IMR-90 (cell line): ENCODE data around the gene STAP1.

Experiments
- BHLHE40 ChIP-seq: fragments of 150-350 bp; IDR thresholded peaks from 2 replicates; pipeline ENCODE4 v1.6.1; 2016; ENCODE audit warnings: mild to moderate bottlenecking, low read depth, low read length
- CEBPB ChIP-seq: IDR thresholded peaks from 2 replicates; pipeline ENCODE4 v1.6.1; 2012; ENCODE audit warnings: low read depth, low read length, improper control_type of control experiment
- MXI1 ChIP-seq: IDR thresholded peaks from 2 replicates; pipeline ENCODE4 v1.6.1; 2012; ENCODE audit warnings: low read depth, mild to moderate bottlenecking, low read length, moderate library complexity, borderline replicate concordance
- POLR2A ChIP-seq: IDR thresholded peaks from 2 replicates; pipeline ENCODE4 v1.6.1; 2012; ENCODE audit warnings: mild to moderate bottlenecking, low read depth, low read length
- RAD21 ChIP-seq: IDR thresholded peaks from 2 replicates; pipeline ENCODE4 v1.6.1; 2012; ENCODE audit warnings: low read length, improper control_type of control experiment
- RCOR1 ChIP-seq: IDR thresholded peaks from 2 replicates; pipeline ENCODE4 v1.6.1; 2012; ENCODE audit warnings: mild to moderate bottlenecking, low read length, improper control_type of control experiment; ENCODE audit not compliant: insufficient replicate concordance
- RFX5 ChIP-seq: IDR thresholded peaks from 2 replicates; pipeline ENCODE4 v1.8.0; 2012; ENCODE audit warnings: low read depth, mild to moderate bottlenecking, low read length, moderate library complexity
- SMC3 ChIP-seq: fragments of 150-350 bp; IDR thresholded peaks from 2 replicates; pipeline ENCODE4 v1.6.1; 2016; ENCODE audit warnings: low read depth, mild to moderate bottlenecking, antibody characterized with exemption, low read length, moderate library complexity
- USF2 ChIP-seq: fragments of 150-350 bp; IDR thresholded peaks from 2 replicates; pipeline ENCODE4 v1.6.1; 2017; ENCODE audit warnings: mild to moderate bottlenecking, antibody characterized with exemption, low read length, low read depth
- TF ChIP-seq, protein P1 (sequence below): conservative IDR thresholded peaks from 2 replicates; pipeline ENCODE4 v1.5.1; 2012; ENCODE audit warnings: mild to moderate bottlenecking, low read depth, low read length, improper control_type of control experiment

- TF ChIP-seq USF2 (no peak), RAD21 (no peak), POLR2A (no peak), RCOR1 (no peak), RFX5 (no peak), BHLHE40 (no peak), MXI1 (no peak), CEBPB (no peak), SMC3 (no peak)
- TF ChIP-seq, protein P1, sequence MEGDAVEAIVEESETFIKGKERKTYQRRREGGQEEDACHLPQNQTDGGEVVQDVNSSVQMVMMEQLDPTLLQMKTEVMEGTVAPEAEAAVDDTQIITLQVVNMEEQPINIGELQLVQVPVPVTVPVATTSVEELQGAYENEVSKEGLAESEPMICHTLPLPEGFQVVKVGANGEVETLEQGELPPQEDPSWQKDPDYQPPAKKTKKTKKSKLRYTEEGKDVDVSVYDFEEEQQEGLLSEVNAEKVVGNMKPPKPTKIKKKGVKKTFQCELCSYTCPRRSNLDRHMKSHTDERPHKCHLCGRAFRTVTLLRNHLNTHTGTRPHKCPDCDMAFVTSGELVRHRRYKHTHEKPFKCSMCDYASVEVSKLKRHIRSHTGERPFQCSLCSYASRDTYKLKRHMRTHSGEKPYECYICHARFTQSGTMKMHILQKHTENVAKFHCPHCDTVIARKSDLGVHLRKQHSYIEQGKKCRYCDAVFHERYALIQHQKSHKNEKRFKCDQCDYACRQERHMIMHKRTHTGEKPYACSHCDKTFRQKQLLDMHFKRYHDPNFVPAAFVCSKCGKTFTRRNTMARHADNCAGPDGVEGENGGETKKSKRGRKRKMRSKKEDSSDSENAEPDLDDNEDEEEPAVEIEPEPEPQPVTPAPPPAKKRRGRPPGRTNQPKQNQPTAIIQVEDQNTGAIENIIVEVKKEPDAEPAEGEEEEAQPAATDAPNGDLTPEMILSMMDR: no peak
These were observed 17.5 kb downstream of the STAP1 start for GRCh38 chr4:67576059-67576466.
